ENCODE measurements around the gene SPATS2.

SPATS2 gene

GRCh38 chr12:49470986-49471385 lies 103.7 kb downstream of the SPATS2 start:
- TF ChIP-seq, protein P1, sequence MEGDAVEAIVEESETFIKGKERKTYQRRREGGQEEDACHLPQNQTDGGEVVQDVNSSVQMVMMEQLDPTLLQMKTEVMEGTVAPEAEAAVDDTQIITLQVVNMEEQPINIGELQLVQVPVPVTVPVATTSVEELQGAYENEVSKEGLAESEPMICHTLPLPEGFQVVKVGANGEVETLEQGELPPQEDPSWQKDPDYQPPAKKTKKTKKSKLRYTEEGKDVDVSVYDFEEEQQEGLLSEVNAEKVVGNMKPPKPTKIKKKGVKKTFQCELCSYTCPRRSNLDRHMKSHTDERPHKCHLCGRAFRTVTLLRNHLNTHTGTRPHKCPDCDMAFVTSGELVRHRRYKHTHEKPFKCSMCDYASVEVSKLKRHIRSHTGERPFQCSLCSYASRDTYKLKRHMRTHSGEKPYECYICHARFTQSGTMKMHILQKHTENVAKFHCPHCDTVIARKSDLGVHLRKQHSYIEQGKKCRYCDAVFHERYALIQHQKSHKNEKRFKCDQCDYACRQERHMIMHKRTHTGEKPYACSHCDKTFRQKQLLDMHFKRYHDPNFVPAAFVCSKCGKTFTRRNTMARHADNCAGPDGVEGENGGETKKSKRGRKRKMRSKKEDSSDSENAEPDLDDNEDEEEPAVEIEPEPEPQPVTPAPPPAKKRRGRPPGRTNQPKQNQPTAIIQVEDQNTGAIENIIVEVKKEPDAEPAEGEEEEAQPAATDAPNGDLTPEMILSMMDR (conservative IDR thresholded peaks at IDR 0.05; ENCODE audit: low read length) = no peak
- H3K4me3 ChIP-seq (ENCODE audit: low read length) = no peak overlapping the region
- no peak for DNase-seq (ENCODE audit: low read depth)

GRCh38 chr12:49471557-49471956 lies 104.3 kb downstream of the SPATS2 start:
- TF ChIP-seq, protein P1 (conservative IDR thresholded peaks at IDR 0.05; ENCODE audit: low read length) = no peak
- no peak overlapping the region for H3K4me3 ChIP-seq (ENCODE audit: low read length)
- DNase-seq (ENCODE audit: low read depth) = no peak

DNA sequence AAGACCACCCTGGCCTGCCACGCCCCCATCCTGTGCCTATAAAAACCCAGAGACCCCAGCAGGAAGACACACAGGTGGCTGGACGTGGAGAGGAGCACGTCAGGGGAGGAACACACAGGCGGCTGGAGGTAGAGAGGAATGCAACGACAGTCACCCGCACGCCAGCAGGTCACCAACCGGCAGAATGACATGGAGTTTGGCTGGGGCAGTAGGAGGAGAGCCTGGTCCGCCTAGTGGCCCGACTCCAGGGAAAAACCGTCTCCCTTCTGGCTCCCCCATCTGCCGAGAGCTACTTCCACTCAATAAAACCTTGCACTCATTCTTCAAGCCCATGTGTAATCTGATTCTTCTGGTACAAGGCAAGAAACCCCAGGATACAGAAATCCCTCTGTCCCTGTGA lies 108.8 kb downstream of the SPATS2 start:
- no peak for DNase-seq (ENCODE audit: low read depth)

GRCh38 chr12:49478949-49479664 lies 111.8 kb downstream of the SPATS2 start:
- no peak overlapping the region for H3K4me3 ChIP-seq (ENCODE audit: low read length)
- DNase-seq (ENCODE audit: low read depth) = no peak
- TF ChIP-seq, protein P1 (conservative IDR thresholded peaks at IDR 0.05; ENCODE audit: low read length) = no peak

More for the DNA sequence above, 108.8 kb downstream of the SPATS2 start:
- TF ChIP-seq, protein P1 (conservative IDR thresholded peaks at IDR 0.05; ENCODE audit: low read length) = no peak
- no peak overlapping the region for H3K4me3 ChIP-seq (ENCODE audit: low read length)

DNA sequence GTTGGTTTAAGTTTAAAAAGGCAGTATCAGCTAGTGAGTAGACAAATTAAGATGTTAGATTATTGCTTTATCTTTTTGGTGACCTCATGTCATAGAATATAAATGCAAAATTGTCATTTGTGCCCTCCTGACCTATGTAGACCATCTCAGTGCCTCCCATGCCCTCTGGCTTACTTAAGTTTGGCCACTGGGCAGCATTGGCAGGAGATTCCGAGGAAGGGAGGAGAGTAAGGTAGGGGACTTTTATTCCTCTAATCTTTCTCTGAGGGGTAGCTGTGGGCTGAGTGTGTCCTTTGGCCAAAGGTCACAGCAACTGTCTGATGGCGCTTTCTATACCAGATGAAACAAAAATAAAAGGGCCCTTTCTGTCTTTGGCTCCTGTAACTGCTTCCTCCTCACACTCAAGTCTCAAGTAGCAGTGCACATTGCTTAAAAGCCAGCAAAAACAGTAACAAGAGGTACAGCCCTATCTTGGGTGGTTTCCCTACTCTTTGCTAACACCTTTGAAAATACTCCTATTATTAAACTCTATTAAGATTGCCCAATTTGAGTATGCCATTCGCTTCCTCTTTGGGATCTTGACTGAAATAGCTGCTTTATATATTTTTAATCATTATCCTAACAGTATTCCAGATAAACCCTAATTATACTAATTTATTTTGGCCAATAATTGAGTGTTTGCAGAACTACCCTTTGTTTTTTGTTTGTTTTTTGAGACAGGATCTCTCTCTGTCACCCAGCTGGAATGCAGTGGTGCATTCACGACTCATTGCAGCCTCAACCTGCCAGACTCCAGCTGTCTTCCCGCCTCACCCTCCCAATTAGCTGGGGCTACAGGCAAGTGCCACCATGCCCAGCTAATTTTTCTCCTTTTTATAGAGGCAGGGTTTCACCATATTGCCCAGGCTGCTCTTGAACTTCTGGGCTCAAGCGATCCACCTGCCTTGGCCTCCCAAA lies 115.1 kb downstream of the SPATS2 start:
- TF ChIP-seq, protein P1 (conservative IDR thresholded peaks at IDR 0.05; ENCODE audit: low read length) = no peak
- DNase-seq (ENCODE audit: low read depth) = no peak

DNA sequence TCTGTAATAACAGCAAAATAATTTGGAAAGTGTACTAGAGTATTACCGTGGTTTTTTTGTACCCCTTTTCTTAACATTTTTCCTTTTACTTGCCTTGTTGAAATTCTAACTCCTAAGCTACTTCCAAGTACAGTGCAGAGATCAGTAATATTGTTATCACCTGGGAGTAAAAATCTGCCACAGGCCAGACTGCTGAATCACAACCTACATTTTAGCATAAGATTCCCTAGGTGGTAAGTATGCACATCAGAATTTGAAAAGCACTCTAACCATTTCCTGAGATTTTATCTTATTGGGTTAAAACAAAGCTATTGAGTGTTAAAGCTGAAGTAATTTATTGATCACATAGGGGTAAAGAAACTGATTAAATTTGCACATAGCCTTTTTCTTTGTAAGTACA lies 116.4 kb downstream of the SPATS2 start:
- TF ChIP-seq, protein P1 (conservative IDR thresholded peaks at IDR 0.05; ENCODE audit: low read length) = no peak
- H3K4me3 ChIP-seq (ENCODE audit: low read length) = no peak overlapping the region
- DNase-seq (ENCODE audit: low read depth) = no peak

More for the DNA sequence above, 115.1 kb downstream of the SPATS2 start:
- no peak overlapping the region for H3K4me3 ChIP-seq (ENCODE audit: low read length)
